ENCODE measurements around the gene BARD1.
"Not testable (repeated sequence)": the region's sequence is repeated elsewhere in the genome, so short reads cannot be mapped to it uniquely, and the experiment has no call there.

Gene BARD1

DNA sequence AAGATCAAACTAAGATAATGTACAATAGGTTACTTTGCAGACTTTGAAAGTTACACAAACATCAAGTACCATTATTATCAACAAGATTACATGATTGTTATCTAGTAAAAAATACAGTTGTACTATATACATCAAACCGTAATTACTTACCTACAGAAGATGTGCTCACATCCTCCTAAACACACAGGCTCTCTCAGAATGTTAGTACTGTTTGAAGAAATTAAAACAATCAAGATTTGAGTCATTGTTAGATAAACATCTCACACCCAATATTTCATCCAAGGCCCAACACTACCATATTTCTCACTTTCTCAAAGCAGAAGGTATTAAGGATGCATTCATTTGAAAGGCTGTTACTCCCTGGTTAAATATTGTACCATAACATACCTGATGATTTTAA, 12.6 kb downstream of the BARD1 start:
- Histone ChIP-seq H4K20me1 (ENCODE audit: insufficient read depth, low read length, poor library complexity, severe bottlenecking) (peaks cover 77% of the 10 kb centered on the region), H3K4me2 (ENCODE audit: low read depth, low read length, poor library complexity, severe bottlenecking) (peak overlapping the region; percentile 36), H3K9ac (ENCODE audit: low read depth, low read length, poor library complexity, severe bottlenecking) (no peak overlapping the region), H3K4me3 (ENCODE audit: low read length, poor library complexity, severe bottlenecking) (no peak overlapping the region), H3K79me2 (ENCODE audit: insufficient read depth, low read length) (peaks cover 90% of the 10 kb centered on the region), H3K36me3 (ENCODE audit: insufficient read depth, low read length) (peaks cover 43% of the 10 kb centered on the region), H3F3A (ENCODE audit: low read depth) (no peaks in the 10 kb centered on the region), H3K27me3 (ENCODE audit: insufficient read depth, low read length, poor library complexity, severe bottlenecking) (no peaks in the 10 kb centered on the region), H3K9me2 (replicated peaks; ENCODE audit: low read depth, low read length) (no peaks in the 10 kb centered on the region), H2AFZ (ENCODE audit: low read length) (no peak overlapping the region), H3K4me1 (ENCODE audit: insufficient read depth, low read length, poor library complexity, severe bottlenecking) (peaks cover 30% of the 10 kb centered on the region), H3K9me3 (ENCODE audit: insufficient read depth, low read depth, low read length) (no peaks in the 10 kb centered on the region)
- TF ChIP-seq, protein P1, sequence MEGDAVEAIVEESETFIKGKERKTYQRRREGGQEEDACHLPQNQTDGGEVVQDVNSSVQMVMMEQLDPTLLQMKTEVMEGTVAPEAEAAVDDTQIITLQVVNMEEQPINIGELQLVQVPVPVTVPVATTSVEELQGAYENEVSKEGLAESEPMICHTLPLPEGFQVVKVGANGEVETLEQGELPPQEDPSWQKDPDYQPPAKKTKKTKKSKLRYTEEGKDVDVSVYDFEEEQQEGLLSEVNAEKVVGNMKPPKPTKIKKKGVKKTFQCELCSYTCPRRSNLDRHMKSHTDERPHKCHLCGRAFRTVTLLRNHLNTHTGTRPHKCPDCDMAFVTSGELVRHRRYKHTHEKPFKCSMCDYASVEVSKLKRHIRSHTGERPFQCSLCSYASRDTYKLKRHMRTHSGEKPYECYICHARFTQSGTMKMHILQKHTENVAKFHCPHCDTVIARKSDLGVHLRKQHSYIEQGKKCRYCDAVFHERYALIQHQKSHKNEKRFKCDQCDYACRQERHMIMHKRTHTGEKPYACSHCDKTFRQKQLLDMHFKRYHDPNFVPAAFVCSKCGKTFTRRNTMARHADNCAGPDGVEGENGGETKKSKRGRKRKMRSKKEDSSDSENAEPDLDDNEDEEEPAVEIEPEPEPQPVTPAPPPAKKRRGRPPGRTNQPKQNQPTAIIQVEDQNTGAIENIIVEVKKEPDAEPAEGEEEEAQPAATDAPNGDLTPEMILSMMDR (conservative IDR thresholded peaks at IDR 0.05; ENCODE audit: low read length): no peak
- TF ChIP-seq EZH2phosphoT487 (IDR thresholded peaks at IDR 0.05; ENCODE audit: borderline replicate concordance): no peak

DNA sequence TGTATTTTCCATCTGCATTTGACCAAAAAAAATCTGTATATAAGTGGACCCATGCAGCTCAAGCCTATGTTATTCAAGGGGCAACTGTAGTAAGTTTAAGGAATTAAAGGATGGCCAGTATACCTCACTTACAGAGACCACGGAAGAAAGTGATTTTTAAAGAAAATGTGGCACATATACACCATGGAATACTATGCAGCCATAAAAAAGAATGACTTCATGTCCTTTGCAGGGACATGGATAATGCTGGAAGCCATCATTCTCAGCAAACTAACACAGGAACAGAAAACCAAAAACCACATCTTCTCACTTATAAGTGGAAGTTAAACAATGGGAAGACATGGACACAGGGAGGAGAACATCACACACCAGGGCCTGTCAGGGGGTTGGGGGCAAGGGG, 26.3 kb downstream of the BARD1 start:
- H3K9me3 ChIP-seq (ENCODE audit: insufficient read depth, low read depth, low read length); H3K9ac ChIP-seq (ENCODE audit: low read depth, low read length, poor library complexity, severe bottlenecking); H3F3A ChIP-seq (ENCODE audit: low read depth); H2AFZ ChIP-seq (ENCODE audit: low read length); H3K4me2 ChIP-seq (ENCODE audit: low read depth, low read length, poor library complexity, severe bottlenecking); H3K4me3 ChIP-seq (ENCODE audit: low read length, poor library complexity, severe bottlenecking); H3K27me3 ChIP-seq (ENCODE audit: insufficient read depth, low read length, poor library complexity, severe bottlenecking); H3K4me1 ChIP-seq (ENCODE audit: insufficient read depth, low read length, poor library complexity, severe bottlenecking); H3K9me2 ChIP-seq (replicated peaks; ENCODE audit: low read depth, low read length): not testable (repeated sequence)
- H3K36me3 ChIP-seq (ENCODE audit: insufficient read depth, low read length): peaks cover 68% of the 10 kb centered on the region
- H3K79me2 ChIP-seq (ENCODE audit: insufficient read depth, low read length): peaks cover 81% of the 10 kb centered on the region
- peaks cover 38% of the 10 kb centered on the region for H4K20me1 ChIP-seq (ENCODE audit: insufficient read depth, low read length, poor library complexity, severe bottlenecking)

DNA sequence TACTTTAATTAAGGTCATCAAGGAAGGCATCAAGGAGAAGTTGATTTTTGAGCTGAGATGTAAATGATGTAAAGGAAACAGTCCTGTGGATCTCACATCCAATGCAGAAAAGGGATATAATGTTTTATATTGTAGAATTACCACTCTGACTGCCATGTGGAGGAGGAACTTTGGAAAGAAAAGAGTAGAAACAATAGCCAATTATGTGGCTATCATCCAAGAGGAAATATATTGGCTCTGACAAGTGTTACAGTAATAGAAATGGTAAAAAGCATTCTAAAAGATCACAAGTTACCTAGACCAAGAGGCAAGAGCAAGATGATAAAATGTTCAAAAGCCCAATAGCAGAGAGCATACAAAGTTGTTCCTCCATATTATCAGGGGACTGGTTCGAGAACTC, 26.8 kb downstream of the BARD1 start:
- TF ChIP-seq, protein P1 (conservative IDR thresholded peaks at IDR 0.05; ENCODE audit: low read length): no peak
- no peak for TF ChIP-seq EZH2phosphoT487 (IDR thresholded peaks at IDR 0.05; ENCODE audit: borderline replicate concordance)
- Histone ChIP-seq H2AFZ (ENCODE audit: low read length) (no peak overlapping the region), H3K9ac (ENCODE audit: low read depth, low read length, poor library complexity, severe bottlenecking) (no peak overlapping the region), H3K4me2 (ENCODE audit: low read depth, low read length, poor library complexity, severe bottlenecking) (no peak overlapping the region), H3F3A (ENCODE audit: low read depth) (no peaks in the 10 kb centered on the region), H3K27me3 (ENCODE audit: insufficient read depth, low read length, poor library complexity, severe bottlenecking) (no peaks in the 10 kb centered on the region), H3K4me1 (ENCODE audit: insufficient read depth, low read length, poor library complexity, severe bottlenecking) (peaks cover 6% of the 10 kb centered on the region), H3K36me3 (ENCODE audit: insufficient read depth, low read length) (peaks cover 67% of the 10 kb centered on the region), H3K9me3 (ENCODE audit: insufficient read depth, low read depth, low read length) (0 out of 2 replicates have a peak, but pooled peaks cover 4% of the 10 kb centered on the region), H3K79me2 (ENCODE audit: insufficient read depth, low read length) (peaks cover 76% of the 10 kb centered on the region), H3K4me3 (ENCODE audit: low read length, poor library complexity, severe bottlenecking) (no peak overlapping the region), H3K9me2 (replicated peaks; ENCODE audit: low read depth, low read length) (no peaks in the 10 kb centered on the region), H4K20me1 (ENCODE audit: insufficient read depth, low read length, poor library complexity, severe bottlenecking) (peaks cover 32% of the 10 kb centered on the region)

DNA sequence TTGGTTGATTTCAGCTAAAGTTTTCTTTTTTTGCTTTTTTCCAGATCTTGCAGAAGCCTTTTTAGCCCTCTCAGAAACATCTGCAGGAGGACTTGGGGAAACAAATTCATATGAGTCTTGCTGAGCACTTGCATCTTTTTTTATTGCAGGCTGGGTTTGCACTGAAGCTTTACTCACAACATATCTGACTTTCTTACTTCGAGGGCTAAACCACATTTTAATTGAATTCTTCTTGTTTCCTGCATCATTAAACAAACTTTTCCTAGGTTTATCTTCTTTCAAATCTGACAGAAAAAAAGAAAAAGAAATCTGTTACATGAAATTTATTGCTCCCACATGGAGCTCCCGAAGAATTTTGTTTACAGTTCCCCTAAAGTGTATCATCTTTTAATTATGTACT, 28.3 kb downstream of the BARD1 start:
- no peak overlapping the region for H3K4me3 ChIP-seq (ENCODE audit: low read length, poor library complexity, severe bottlenecking)
- no peaks in the 10 kb centered on the region for H3K9me2 ChIP-seq (replicated peaks; ENCODE audit: low read depth, low read length)
- H4K20me1 ChIP-seq (ENCODE audit: insufficient read depth, low read length, poor library complexity, severe bottlenecking): peaks cover 20% of the 10 kb centered on the region
- H3K9ac ChIP-seq (ENCODE audit: low read depth, low read length, poor library complexity, severe bottlenecking): no peak overlapping the region
- H3F3A ChIP-seq (ENCODE audit: low read depth): no peaks in the 10 kb centered on the region
- no peaks in the 10 kb centered on the region for H3K27me3 ChIP-seq (ENCODE audit: insufficient read depth, low read length, poor library complexity, severe bottlenecking)
- H3K79me2 ChIP-seq (ENCODE audit: insufficient read depth, low read length): peaks cover 73% of the 10 kb centered on the region
- no peak overlapping the region for H2AFZ ChIP-seq (ENCODE audit: low read length)
- TF ChIP-seq EZH2phosphoT487 (IDR thresholded peaks at IDR 0.05; ENCODE audit: borderline replicate concordance): no peak
- 0 out of 2 replicates have a peak, but pooled peaks cover 4% of the 10 kb centered on the region for H3K9me3 ChIP-seq (ENCODE audit: insufficient read depth, low read depth, low read length)
- H3K4me1 ChIP-seq (ENCODE audit: insufficient read depth, low read length, poor library complexity, severe bottlenecking): peaks cover 12% of the 10 kb centered on the region
- H3K4me2 ChIP-seq (ENCODE audit: low read depth, low read length, poor library complexity, severe bottlenecking): no peak overlapping the region
- peaks cover 70% of the 10 kb centered on the region for H3K36me3 ChIP-seq (ENCODE audit: insufficient read depth, low read length)

Data from Loucy (cell line).